Upper lobe of left lung (tissue), 4 donors: ENCODE data around the gene B4GALT4.
A peak's percentile ranks its signal among the peaks of the same experiment; 100 is the strongest.

Experiments
- CTCF ChIP-seq, 6 experiments: fragments of 450-650 bp in 4 of 6; fragments of 200-600 bp in 2 of 6; sonication (generic) in 2 of 6; IDR thresholded peaks; one replicate each; pipeline ENCODE4 v1.5.1; 2016 to 2019; ENCODE audit warnings: antibody characterized with exemption in 6 of 6
- POLR2AphosphoS5 ChIP-seq, 2 donors: sonication (generic); formaldehyde crosslinking; IDR thresholded peaks; one replicate each; pipeline ENCODE4 v1.5.1; 2017; ENCODE audit warnings: antibody characterized with exemption in 2 of 2

GRCh38 chr3:119240591-119241434, at the start of gene B4GALT4:
- TF ChIP-seq CTCF (IDR thresholded peaks at IDR 0.05) (peak in 3 of 6 experiments; percentile 5 to 25 (median 8)), POLR2AphosphoS5 (IDR thresholded peaks at IDR 0.05) (peak; percentile 48 to 89)
